Liver (tissue), 3 donors: Measurements from ENCODE around the gene MRO.

Source experiments
- CTCF ChIP-seq: fragments of 150-350 bp; IDR thresholded peaks from 2 replicates; pipeline ENCODE4 v1.5.1; 2017; ENCODE audit warnings: improper control_type of control experiment, low read depth, low read length; ENCODE audit not compliant: missing input control
- FOXA1 ChIP-seq: IDR thresholded peaks from 2 replicates; pipeline ENCODE4 v1.6.1; 2016; ENCODE audit warnings: antibody characterized with exemption
- GABPA ChIP-seq, 2 donors: IDR thresholded peaks in 1 of 2; conservative IDR thresholded peaks in 1 of 2; 2 replicates each; pipeline ENCODE4 v1.6.1; 2016; ENCODE audit warnings: antibody characterized with exemption in 2 of 2, mild to moderate bottlenecking in 1 of 2, moderate library complexity in 1 of 2
- HNF4G ChIP-seq: IDR thresholded peaks from 2 replicates; pipeline ENCODE4 v1.6.1; 2016; ENCODE audit warnings: antibody characterized with exemption
- MAX ChIP-seq: IDR thresholded peaks from 2 replicates; pipeline ENCODE4 v1.6.1; 2016; ENCODE audit warnings: antibody characterized with exemption
- REST ChIP-seq: IDR thresholded peaks from 2 replicates; pipeline ENCODE4 v1.6.1; 2016; ENCODE audit warnings: antibody characterized with exemption, mild to moderate bottlenecking
- RXRA ChIP-seq, 2 donors: IDR thresholded peaks; 2 replicates each; pipeline ENCODE4 v1.6.1; 2017 to 2018; ENCODE audit warnings: antibody characterized with exemption in 2 of 2, mild to moderate bottlenecking in 1 of 2
- SP1 ChIP-seq: IDR thresholded peaks from 2 replicates; pipeline ENCODE4 v1.6.1; 2018; ENCODE audit warnings: antibody characterized with exemption, mild to moderate bottlenecking
- TAF1 ChIP-seq: conservative IDR thresholded peaks from 2 replicates; pipeline ENCODE4 v1.6.1; 2016; ENCODE audit warnings: antibody characterized with exemption, mild to moderate bottlenecking
- ZBTB33 ChIP-seq: IDR thresholded peaks from 2 replicates; pipeline ENCODE4 v1.6.1; 2016; ENCODE audit warnings: antibody characterized with exemption
- donor health status: healthy.
- donor health status: healthy.

- TF ChIP-seq MAX (no peak), GABPA (IDR thresholded peaks at IDR 0.05 in 1 of 2, conservative IDR thresholded peaks at IDR 0.05 in 1 of 2) (no peak), TAF1 (no peak), CTCF (no peak), HNF4G (no peak), SP1 (no peak), ZBTB33 (no peak), FOXA1 (no peak), REST (no peak), RXRA (IDR thresholded peaks at IDR 0.05) (no peak)
Measured at GRCh38 chr18:50861617-50862016, 41.8 kb upstream of the MRO start.
